K562 (cell line): ENCODE measurements around the gene PKD1. TPM values are rescaled to one million over a fixed set of nuclear protein-coding genes. Genes with fewer than 3 reads are reported as not detected.

Experiments
- ATAC-seq: fragments of 200-7000 bp; cut with Tn5 transposase; 3 replicates; pipeline ENCODE4 v1.9.1; 2020; ENCODE audit warnings: moderate library complexity
- BruUV-seq: library from RNA; stranded (reverse); fragments of 400-500 nt; replicated peaks from 2 replicates; lab custom pipeline; 2021; lab: Mats Ljungman, UMichigan
- CTCF ChIA-PET: fragments of 300-600 bp; formaldehyde crosslinking; extraction: SDS; loops from one replicate; lab custom pipeline; 2021; ENCODE audit warnings: low intra/inter-chr PET ratio; lab: Yijun Ruan, JAX
- POLR2A ChIA-PET: fragments of 300-600, 350-650 bp; sonication (Branson Sonifier 250); formaldehyde crosslinking; extraction: SDS; loops from one replicate; lab custom pipeline; 2021; ENCODE audit warnings: antibody characterized with exemption, inconsistent platforms; lab: Yijun Ruan, JAX
- DNase-seq, 4 experiments: peaks; one replicate each; pipeline versions ENCODE4 v3.0.0 to v3.0.0-alpha.2; 2011 to 2018; ENCODE audit warnings: low spot score in 3 of 4, mixed read lengths in 3 of 4; ENCODE audit errors: extremely low read depth in 1 of 4
- FAIRE-seq: peaks from 2 replicates; lab custom pipeline; 2011; peaks lifted over from hg19 to GRCh38; lab: Jason Lieb, UNC
- H2AFZ ChIP-seq: 2 replicates; pipeline ENCODE4 v1.6.0; 2011; ENCODE audit warnings: low read depth, low read length, control low read depth, inconsistent platforms
- H3K27ac ChIP-seq: fragments of 200-600 bp; 3 replicates; pipeline ENCODE4 v1.8.0; 2011; ENCODE audit warnings: low read depth, mild to moderate bottlenecking, control low read depth, inconsistent platforms, low read length, moderate library complexity, mixed read lengths; ENCODE audit errors: extremely low read depth
- H3K27me3 ChIP-seq, 2 experiments: fragments of 300-600 bp in 1 of 2; 2 replicates in 1 of 2; 3 replicates in 1 of 2; pipeline versions ENCODE4 v1.6.0 to v1.8.0; 2011; ENCODE audit warnings: inconsistent platforms in 2 of 2, low read length in 2 of 2, mild to moderate bottlenecking in 1 of 2, mixed read lengths in 1 of 2, moderate library complexity in 1 of 2; ENCODE audit not compliant: control insufficient read depth in 2 of 2, insufficient read depth in 2 of 2
- H3K36me3 ChIP-seq: fragments of 300-600 bp; 3 replicates; pipeline ENCODE4 v1.8.0; 2011; ENCODE audit warnings: mild to moderate bottlenecking, low read length, inconsistent platforms; ENCODE audit not compliant: control insufficient read depth, insufficient read depth
- H3K4me1 ChIP-seq, 2 experiments: fragments of 200-600 bp in 1 of 2; replicated peaks in 1 of 2; 2 replicates in 1 of 2; 3 replicates in 1 of 2; pipeline versions ENCODE4 v1.5.1 to v1.8.0; 2011; ENCODE audit warnings: inconsistent platforms in 2 of 2, low read length in 2 of 2, mild to moderate bottlenecking in 1 of 2, mixed read lengths in 1 of 2, moderate library complexity in 1 of 2; ENCODE audit not compliant: control insufficient read depth in 2 of 2, insufficient read depth in 2 of 2
- H3K4me2 ChIP-seq: 2 replicates; pipeline ENCODE4 v1.6.1; 2011; ENCODE audit warnings: low read length, control low read depth, inconsistent platforms, mixed read lengths; ENCODE audit not compliant: insufficient read depth
- H3K4me3 ChIP-seq: fragments of 200-600 bp; sonication (generic), shearing (Covaris generic); 2 replicates; pipeline ENCODE4 v1.5.1; 2016; ENCODE audit warnings: control low read depth, inconsistent platforms
- H3K79me2 ChIP-seq: fragments of 200-600 bp; 3 replicates; pipeline ENCODE4 v1.8.0; 2011; ENCODE audit warnings: low read length, inconsistent platforms; ENCODE audit not compliant: control insufficient read depth, insufficient read depth
- H3K9ac ChIP-seq, 2 experiments: 2 replicates each; pipeline versions ENCODE4 v1.6.0 to v1.6.1; 2011; ENCODE audit warnings: low read depth in 2 of 2, low read length in 2 of 2, control low read depth in 1 of 2, inconsistent platforms in 1 of 2, mild to moderate bottlenecking in 1 of 2, mixed read lengths in 1 of 2; ENCODE audit not compliant: insufficient read depth in 1 of 2
- H3K9me1 ChIP-seq: one replicate; pipeline ENCODE4 v1.6.0; 2011; ENCODE audit warnings: inconsistent platforms, mild to moderate bottlenecking, low read length, moderate library complexity; ENCODE audit not compliant: control insufficient read depth, insufficient read depth
- H3K9me3 ChIP-seq: replicated peaks from 2 replicates; pipeline ENCODE4 v1.5.1; 2011; ENCODE audit warnings: low read depth, low read length, inconsistent platforms; ENCODE audit not compliant: control insufficient read depth, insufficient read depth
- H4K20me1 ChIP-seq: replicated peaks from 2 replicates; pipeline ENCODE4 v1.6.1; 2011; ENCODE audit warnings: low read length, inconsistent platforms, mixed read lengths; ENCODE audit not compliant: control insufficient read depth, insufficient read depth
- CBFB ChIP-seq: sonication (generic); formaldehyde crosslinking; IDR thresholded peaks from 2 replicates; pipeline ENCODE4 v1.4.0; 2020; ENCODE audit warnings: mild to moderate bottlenecking, missing genetic modification reagents
- ETS2 ChIP-seq: IDR thresholded peaks from 2 replicates; pipeline ENCODE4 v1.6.1; 2016; ENCODE audit warnings: borderline replicate concordance, missing genetic modification characterization, mild to moderate bottlenecking, moderate library complexity, missing compliant biosample characterization; ENCODE audit not compliant: poor library complexity, severe bottlenecking
- ILF3 ChIP-seq: fragments of 450-650 bp; IDR thresholded peaks from 2 replicates; pipeline ENCODE4 v1.6.1; 2018; ENCODE audit warnings: antibody characterized with exemption, mild to moderate bottlenecking, moderate library complexity, borderline replicate concordance
- RBFOX2 ChIP-seq: fragments of 200-400 bp; formaldehyde crosslinking; IDR thresholded peaks from 2 replicates; pipeline ENCODE4 v1.6.1; 2017; ENCODE audit warnings: low read depth, mild to moderate bottlenecking, low read length, moderate library complexity
- SRF ChIP-seq, 2 experiments: fragments of 250-450, 450-650 bp in 1 of 2; sonication (Bioruptor Pico) in 1 of 2; sonication (generic) in 1 of 2; formaldehyde crosslinking; IDR thresholded peaks; 2 replicates each; pipeline versions ENCODE4 v1.5.0 to v1.5.1; 2020 to 2022; ENCODE audit warnings: mild to moderate bottlenecking in 1 of 2, missing genetic modification reagents in 1 of 2
- WGBS: fragments of 100-300 bp; shearing (Covaris generic); methylation state at CpG from one replicate; pipeline ENCODE4 v1.1.6; 2016; ENCODE audit warnings: low coverage, mixed read lengths; ENCODE audit not compliant: insufficient coverage; ENCODE audit errors: missing lambda C conversion rate; 5-methylcytosine and 5-hydroxymethylcytosine counted together
- in situ Hi-C: fragments of 300-500 bp; cut with MboI; formaldehyde crosslinking; loops from 4 replicates; pipeline ENCODE4 v1.15.0; 2018; ENCODE audit warnings: inconsistent platforms, mixed read lengths
- intact Hi-C: fragments of 100-400 bp; cut with micrococcal nuclease; formaldehyde crosslinking; loops from 2 replicates; pipeline ENCODE4 v1.14.2; 2022
- polyA plus RNA-seq, 8 experiments: library from polyadenylated mRNA; depleted of rRNA in 4 of 8; stranded (reverse) in 5 of 8; unstranded in 3 of 8; fragments of >200 nt; fragmentation: Nextera tagmentation in 2 of 8; fragmentation: Illumina TruSeq in 1 of 8; extraction: Ambion mirVana in 2 of 8; extraction: Trizol in 1 of 8; gene quantifications; 2 replicates each; pipeline versions ENCODE4 v1.2.1 to v1.2.3, GENCODE V29; 2011 to 2014; ENCODE audit warnings: inconsistent platforms in 1 of 8, missing spikeins in 1 of 8
- total RNA-seq, 7 experiments: library from RNA; depleted of rRNA in 6 of 7; stranded (reverse); fragments of >200 nt in 6 of 7; fragmentation: Illumina TruSeq in 2 of 7; extraction: Trizol in 2 of 7; gene quantifications; 2 replicates each; pipeline versions ENCODE4 v1.2.1 to v1.2.3, GENCODE V29; 2011 to 2021; ENCODE audit warnings: low replicate concordance in 1 of 7
- TF ChIP-seq, protein P1 (sequence below), 3 experiments: fragments of 200-800 bp in 1 of 3; sonication (Bioruptor generic) in 1 of 3; sonication (generic) in 1 of 3; formaldehyde crosslinking in 1 of 3; IDR thresholded peaks; 2 replicates each; pipeline versions ENCODE4 v1.6.1 to v1.8.0; 2016 to 2022; ENCODE audit warnings: mild to moderate bottlenecking in 2 of 3, missing compliant biosample characterization in 2 of 3, missing genetic modification characterization in 2 of 3, missing genetic modification reagents in 1 of 3

PKD1 gene
- total and polyA plus RNA-seq, 9 of the 15 experiments (the other 6 are each of a cell fraction or from before 2014, with no cell fraction given): 0.23 to 93.5 (median 12.6) TPM

DNA sequence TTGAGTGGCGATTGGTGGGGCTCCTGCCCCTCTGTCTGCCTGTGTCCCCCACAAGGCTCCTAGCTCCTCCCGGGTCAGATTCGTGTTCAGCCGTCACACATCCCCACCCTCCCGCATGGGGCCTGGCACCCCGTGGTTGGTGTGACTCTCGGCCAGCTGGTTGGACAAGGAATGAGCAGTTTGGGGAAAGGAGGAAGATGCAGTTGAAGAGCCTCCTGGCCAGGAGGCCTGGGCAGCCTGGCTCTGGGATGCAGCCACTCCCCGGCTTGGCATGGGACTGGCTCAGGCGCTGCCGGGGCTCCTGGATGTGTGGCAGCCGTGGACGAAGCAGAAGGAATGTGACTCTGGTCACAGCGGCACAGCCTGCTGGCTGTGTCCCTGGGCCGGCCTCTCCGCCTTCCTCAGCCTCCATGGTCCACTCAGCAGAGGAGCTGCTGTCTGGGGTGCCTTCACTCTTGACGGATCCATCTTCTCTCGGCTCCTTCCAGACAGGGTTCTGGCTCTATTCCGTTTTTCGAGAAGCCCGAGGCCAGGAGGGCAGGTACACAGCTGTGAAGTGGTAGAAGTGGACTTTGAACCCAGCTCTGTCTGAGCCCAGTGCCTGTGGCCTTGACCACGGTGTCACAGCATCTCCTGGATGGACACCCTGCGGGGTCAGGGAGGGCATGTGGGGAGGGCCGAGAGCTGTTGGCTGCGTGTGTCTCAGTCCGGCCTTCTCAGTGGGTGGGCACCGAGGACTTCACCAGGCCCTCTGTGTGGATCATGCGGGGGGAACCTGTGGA lies 22.0 kb upstream of the PKD1 start:
- CTCF ChIA-PET: no interaction called here
- in situ Hi-C loops (no loop called here), intact Hi-C loops (no loop called here)
- no peak overlapping the region for H3K27ac ChIP-seq
- FAIRE-seq: no peak
- H2AFZ ChIP-seq: no peak overlapping the region
- peak overlapping the region; percentile 55; the same call in 1 of the 2 replicates for H3K4me3 ChIP-seq
- H4K20me1 ChIP-seq: peaks cover 37% of the 10 kb centered on the region; the same call in 1 of the 2 replicates
- no peaks in the 10 kb centered on the region for H3K27me3 ChIP-seq
- no peaks in the 10 kb centered on the region; the same call in 1 of the 2 replicates for H3K9me3 ChIP-seq
- peaks cover 93% of the 10 kb centered on the region for H3K79me2 ChIP-seq
- peak overlapping the region; percentile 94 for H3K4me2 ChIP-seq
- H3K36me3 ChIP-seq: peaks cover 54% of the 10 kb centered on the region
- H3K9me1 ChIP-seq: peaks cover 6% of the 10 kb centered on the region
- WGBS: 83% methylated on average over 22 of the region's 27 CpGs
- peak overlapping the region; percentile 91 to 99; a peak in 2 of 4 replicates for H3K9ac ChIP-seq
- H3K4me1 ChIP-seq: peaks cover 8 to 64% of the 10 kb centered on the region in 2 experiments; a peak in 4 of 5 replicates
- DNase-seq: no peak
- POLR2A ChIA-PET: interaction anchor here (0.6 to 1.0 kb wide), 3 partner anchors 10 to 70 kb away, joined by 3 read pairs; no protein-coding TSS in a partner anchor
- ATAC-seq: no peak
- no TSS peak for BruUV-seq
- TF ChIP-seq RBFOX2 (peak; percentile 6), SRF (CRISPR knock-in tag; IDR thresholded peaks at IDR 0.05) (no peak)

DNA sequence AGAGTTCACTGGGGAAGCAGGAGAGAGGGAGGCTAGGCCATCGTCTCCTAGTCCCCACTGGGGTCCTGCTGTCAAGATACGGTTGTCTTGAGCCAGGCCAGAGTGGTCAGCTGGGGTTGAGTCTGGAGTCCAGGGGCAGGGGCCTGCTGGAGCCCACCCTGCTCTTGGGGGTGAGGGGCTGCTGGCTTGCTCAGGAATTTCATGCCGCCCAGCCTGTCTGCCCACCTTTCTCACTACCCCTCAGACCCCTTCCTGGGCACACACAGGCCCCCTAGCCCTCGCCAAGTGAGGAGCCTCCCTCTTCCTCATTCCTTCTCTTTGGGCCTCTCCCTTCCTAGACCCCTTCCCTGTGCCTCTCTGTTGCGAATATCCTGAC lies 21.1 kb upstream of the PKD1 start:
- peaks cover 57% of the 10 kb centered on the region for H3K36me3 ChIP-seq
- H3K27ac ChIP-seq: peak overlapping the region; percentile 78; the same call in 1 of the 3 replicates
- TSS peak; percentile 70 for BruUV-seq
- peaks cover 9 to 62% of the 10 kb centered on the region in 2 experiments; a peak in 4 of 5 replicates for H3K4me1 ChIP-seq
- POLR2A ChIA-PET: interaction anchor here (1.0 kb wide), 1 partner anchor 15 kb away, joined by 3 read pairs; no protein-coding TSS in a partner anchor
- CTCF ChIA-PET: no interaction called here
- peak overlapping the region; percentile 91 to 99 for H3K9ac ChIP-seq
- 42% methylated on average over 4 of the region's 5 CpGs for WGBS
- DNase-seq (no peak), FAIRE-seq (no peak), ATAC-seq (no peak)
- H3K9me3 ChIP-seq: no peaks in the 10 kb centered on the region; the same call in 1 of the 2 replicates
- in situ Hi-C loops: no loop called here
- peak overlapping the region; percentile 55; the same call in 1 of the 2 replicates for H3K4me3 ChIP-seq
- TF ChIP-seq ETS2 (tag): no peak
- no peak for TF ChIP-seq ILF3
- TF ChIP-seq CBFB (CRISPR knock-in tag): peak; percentile 63; the same call in 1 of the 2 replicates
- TF ChIP-seq, protein P1, sequence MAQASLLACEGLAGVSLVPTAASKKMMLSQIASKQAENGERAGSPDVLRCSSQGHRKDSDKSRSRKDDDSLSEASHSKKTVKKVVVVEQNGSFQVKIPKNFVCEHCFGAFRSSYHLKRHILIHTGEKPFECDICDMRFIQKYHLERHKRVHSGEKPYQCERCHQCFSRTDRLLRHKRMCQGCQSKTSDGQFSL (CRISPR knock-in tag; IDR thresholded peaks at IDR 0.05): 0 out of 2 replicates have a peak, but pooled peaks have one; percentile 23
- TF ChIP-seq, protein P1 (tag; IDR thresholded peaks at IDR 0.05): no peak
- H3K9me1 ChIP-seq: peaks cover 7% of the 10 kb centered on the region
- no peak overlapping the region for H2AFZ ChIP-seq
- H3K27me3 ChIP-seq: no peaks in the 10 kb centered on the region
- peaks cover 39% of the 10 kb centered on the region for H4K20me1 ChIP-seq
- intact Hi-C loops: no loop called here
- H3K4me2 ChIP-seq: peak overlapping the region; percentile 94
- H3K79me2 ChIP-seq: peaks cover 93% of the 10 kb centered on the region
